RWPE1 (cell line): Measurements from ENCODE around the gene SLC5A1.

Experiments
- CTCF ChIA-PET: fragments of 350-600 bp; sonication (Branson Sonifier 250); formaldehyde crosslinking; extraction: SDS; loops from one replicate; lab custom pipeline; 2021; lab: Yijun Ruan, JAX
- POLR2A ChIA-PET: fragments of 400-600 bp; formaldehyde crosslinking; extraction: SDS; loops from one replicate; lab custom pipeline; 2020; ENCODE audit warnings: antibody characterized with exemption; ENCODE audit not compliant: low non-redundant PET; lab: Yijun Ruan, JAX
- DNase-seq: peaks from one replicate; pipeline ENCODE4 v3.0.0; 2012; ENCODE audit warnings: low spot score
- H3K27ac ChIP-seq: fragments of 450-650 bp; 2 replicates; pipeline ENCODE4 v1.5.1; 2017
- CTCF ChIP-seq: fragments of 450-650 bp; conservative IDR thresholded peaks from 2 replicates; pipeline ENCODE4 v1.5.1; 2017; ENCODE audit warnings: low read depth, mild to moderate bottlenecking

Gene SLC5A1

GRCh38 chr22:32042924-32043323 is at the start of gene SLC5A1:
TSS of gene SLC5A1 (plus strand) at chr22:32043261. CDS start at chr22:32043282, 21 bp downstream.
- ChIA-PET CTCF (no interaction called here), POLR2A (no interaction called here)
- DNase-seq, result peak; percentile 12
- H3K27ac ChIP-seq, result no peak within 1 kb of the TSS
- no peak for TF ChIP-seq CTCF

- no peak for DNase-seq
- ChIA-PET CTCF (interaction anchor here (0.6 kb wide), 1 partner anchor 12 kb away, joined by 3 read pairs; no protein-coding TSS in a partner anchor), POLR2A (no interaction called here)
- no peak for TF ChIP-seq CTCF
- no peak overlapping the region for H3K27ac ChIP-seq
Measured at GRCh38 chr22:31995046-31995445, 48.0 kb upstream of the SLC5A1 start.

GRCh38 chr22:31995807-31996206 is 47.3 kb upstream of the SLC5A1 start:
- no peak for TF ChIP-seq CTCF
- POLR2A ChIA-PET, result no interaction called here
- CTCF ChIA-PET, result no interaction called here
- no peak for DNase-seq
- no peak overlapping the region for H3K27ac ChIP-seq

GRCh38 chr22:31998784-31999385 is 44.2 kb upstream of the SLC5A1 start:
- DNase-seq, result no peak
- TF ChIP-seq CTCF, result no peak
- no peak overlapping the region for H3K27ac ChIP-seq
- POLR2A ChIA-PET, result no interaction called here
- CTCF ChIA-PET, result no interaction called here

GRCh38 chr22:32000181-32000580 is 42.9 kb upstream of the SLC5A1 start:
- CTCF ChIA-PET, result no interaction called here
- POLR2A ChIA-PET, result no interaction called here
- H3K27ac ChIP-seq, result no peak overlapping the region
- DNase-seq, result no peak
- no peak for TF ChIP-seq CTCF

GRCh38 chr22:32005453-32005852 is 37.6 kb upstream of the SLC5A1 start:
- no peak overlapping the region for H3K27ac ChIP-seq
- ChIA-PET CTCF (no interaction called here), POLR2A (no interaction called here)
- peak; percentile 13 for DNase-seq
- TF ChIP-seq CTCF, result no peak
